Hepatocyte (in vitro differentiated cells): ENCODE results near the gene PAAF1. TPM values are rescaled to one million over a fixed set of nuclear protein-coding genes. Genes with fewer than 3 reads are reported as not detected.
A peak's percentile ranks its signal among the peaks of the same experiment; 100 is the strongest.

Experiments used
- DNase-seq: peaks from one replicate; pipeline ENCODE4 v3.0.0-alpha.2; 2016; ENCODE audit warnings: low spot score
- H2AFZ ChIP-seq: fragments of 200-600 bp; sonication (generic); 2 replicates; pipeline ENCODE4 v1.6.0; 2016; ENCODE audit warnings: antibody characterized with exemption, mild to moderate bottlenecking
- H3K27ac ChIP-seq: fragments of 200-600 bp; sonication (generic); 2 replicates; pipeline ENCODE4 v1.5.1; 2016; ENCODE audit warnings: mild to moderate bottlenecking
- H3K27me3 ChIP-seq: fragments of 200-600 bp; sonication (generic); 2 replicates; pipeline ENCODE4 v1.6.1; 2016
- H3K36me3 ChIP-seq: fragments of 200-600 bp; sonication (generic); replicated peaks from 2 replicates; pipeline ENCODE4 v1.5.1; 2016; ENCODE audit warnings: low read depth; ENCODE audit not compliant: insufficient read depth
- H3K4me1 ChIP-seq: fragments of 200-600 bp; sonication (generic); 2 replicates; pipeline ENCODE4 v1.5.1; 2016; ENCODE audit warnings: mild to moderate bottlenecking, moderate library complexity; ENCODE audit not compliant: insufficient read depth
- H3K4me2 ChIP-seq: fragments of 200-600 bp; sonication (generic); 2 replicates; pipeline ENCODE4 v1.6.0; 2016
- H3K4me3 ChIP-seq: fragments of 200-600 bp; sonication (generic); 2 replicates; pipeline ENCODE4 v1.5.1; 2016; ENCODE audit warnings: mild to moderate bottlenecking
- H3K79me2 ChIP-seq: fragments of 200-600 bp; sonication (generic); 2 replicates; pipeline ENCODE4 v1.6.0; 2017; ENCODE audit warnings: mild to moderate bottlenecking
- H3K9me2 ChIP-seq: fragments of 200-600 bp; sonication (generic); replicated peaks from 2 replicates; pipeline ENCODE4 v1.6.0; 2017; ENCODE audit warnings: mild to moderate bottlenecking; ENCODE audit not compliant: insufficient read depth
- H3K9me3 ChIP-seq: fragments of 200-600 bp; sonication (generic); 2 replicates; pipeline ENCODE4 v1.5.1; 2016; ENCODE audit warnings: low read depth, mild to moderate bottlenecking
- H4K20me1 ChIP-seq: fragments of 200-600 bp; sonication (generic); 2 replicates; pipeline ENCODE4 v1.6.0; 2016; ENCODE audit warnings: mild to moderate bottlenecking; ENCODE audit not compliant: insufficient read depth, poor library complexity, severe bottlenecking
- EZH2 ChIP-seq: fragments of 200-600 bp; sonication (generic); IDR thresholded peaks from 2 replicates; pipeline ENCODE4 v1.6.1; 2016; ENCODE audit warnings: antibody characterized with exemption, mild to moderate bottlenecking, borderline replicate concordance
- EZH2phosphoT487 ChIP-seq: fragments of 200-600 bp; sonication (generic); IDR thresholded peaks from one replicate; pipeline ENCODE4 v1.6.1; 2018; ENCODE audit warnings: antibody characterized with exemption, mild to moderate bottlenecking, low read depth, moderate library complexity; ENCODE audit not compliant: unreplicated experiment, severe bottlenecking
- WGBS: methylation state at CpG from one replicate; pipeline ENCODE4 v1.1.6; 2016; ENCODE audit warnings: low lambda C conversion rate; ENCODE audit errors: missing lambda C conversion rate; 5-methylcytosine and 5-hydroxymethylcytosine counted together
- polyA plus RNA-seq: library from polyadenylated mRNA; unstranded; fragments of >200 nt; fragmentation: Nextera tagmentation; extraction: Ambion mirVana; gene quantifications from 2 replicates; pipeline ENCODE4 v1.2.1, GENCODE V29; 2016
- total RNA-seq: library from RNA; depleted of rRNA; stranded (reverse); fragments of >200 nt; gene quantifications from 2 replicates; pipeline ENCODE4 v1.2.3, GENCODE V29; 2014
- TF ChIP-seq, protein P1 (sequence below): fragments of 200-600 bp; sonication (generic); IDR thresholded peaks from 2 replicates; pipeline ENCODE4 v1.5.1; 2016; ENCODE audit warnings: antibody characterized with exemption, mild to moderate bottlenecking; ENCODE audit not compliant: poor library complexity

PAAF1 gene
- total and polyA plus RNA-seq, 2 experiments from 2014 or later, result 16.0 to 31.0 TPM

DNA sequence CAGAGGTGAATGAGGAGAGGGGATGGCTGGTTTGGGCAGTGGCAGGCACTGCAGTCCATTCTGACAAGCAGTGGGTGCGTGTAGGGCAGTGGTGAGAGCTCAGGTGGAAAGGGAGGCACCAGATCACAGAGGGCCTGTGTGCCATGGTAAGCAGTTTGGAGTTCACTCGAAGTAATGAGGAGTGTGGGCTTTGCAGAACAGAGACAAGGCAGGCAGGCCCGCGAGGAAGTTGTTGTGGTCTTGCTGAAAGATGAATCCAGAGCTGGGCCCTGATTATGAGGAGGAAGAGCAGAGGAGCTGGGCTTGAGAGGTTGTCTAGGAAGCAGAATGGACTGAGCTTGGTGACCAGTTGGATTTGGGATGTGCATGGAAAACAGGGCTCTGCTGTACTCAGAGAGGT lies 72.4 kb downstream of the PAAF1 start:
- Histone ChIP-seq H3K36me3 (no peaks in the 10 kb centered on the region), H3K9me3 (no peaks in the 10 kb centered on the region), H2AFZ (no peak overlapping the region), H3K4me2 (no peak overlapping the region), H3K27me3 (no peaks in the 10 kb centered on the region), H4K20me1 (no peaks in the 10 kb centered on the region), H3K4me3 (no peak overlapping the region), H3K79me2 (no peaks in the 10 kb centered on the region), H3K9me2 (no peaks in the 10 kb centered on the region), H3K27ac (no peak overlapping the region), H3K4me1 (no peaks in the 10 kb centered on the region)
- 91% methylated on average over 4 of the region's 4 CpGs for WGBS
- no peak for DNase-seq
- TF ChIP-seq EZH2 (no peak), EZH2phosphoT487 (no peak)
- TF ChIP-seq, protein P1, sequence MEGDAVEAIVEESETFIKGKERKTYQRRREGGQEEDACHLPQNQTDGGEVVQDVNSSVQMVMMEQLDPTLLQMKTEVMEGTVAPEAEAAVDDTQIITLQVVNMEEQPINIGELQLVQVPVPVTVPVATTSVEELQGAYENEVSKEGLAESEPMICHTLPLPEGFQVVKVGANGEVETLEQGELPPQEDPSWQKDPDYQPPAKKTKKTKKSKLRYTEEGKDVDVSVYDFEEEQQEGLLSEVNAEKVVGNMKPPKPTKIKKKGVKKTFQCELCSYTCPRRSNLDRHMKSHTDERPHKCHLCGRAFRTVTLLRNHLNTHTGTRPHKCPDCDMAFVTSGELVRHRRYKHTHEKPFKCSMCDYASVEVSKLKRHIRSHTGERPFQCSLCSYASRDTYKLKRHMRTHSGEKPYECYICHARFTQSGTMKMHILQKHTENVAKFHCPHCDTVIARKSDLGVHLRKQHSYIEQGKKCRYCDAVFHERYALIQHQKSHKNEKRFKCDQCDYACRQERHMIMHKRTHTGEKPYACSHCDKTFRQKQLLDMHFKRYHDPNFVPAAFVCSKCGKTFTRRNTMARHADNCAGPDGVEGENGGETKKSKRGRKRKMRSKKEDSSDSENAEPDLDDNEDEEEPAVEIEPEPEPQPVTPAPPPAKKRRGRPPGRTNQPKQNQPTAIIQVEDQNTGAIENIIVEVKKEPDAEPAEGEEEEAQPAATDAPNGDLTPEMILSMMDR, result no peak

DNA sequence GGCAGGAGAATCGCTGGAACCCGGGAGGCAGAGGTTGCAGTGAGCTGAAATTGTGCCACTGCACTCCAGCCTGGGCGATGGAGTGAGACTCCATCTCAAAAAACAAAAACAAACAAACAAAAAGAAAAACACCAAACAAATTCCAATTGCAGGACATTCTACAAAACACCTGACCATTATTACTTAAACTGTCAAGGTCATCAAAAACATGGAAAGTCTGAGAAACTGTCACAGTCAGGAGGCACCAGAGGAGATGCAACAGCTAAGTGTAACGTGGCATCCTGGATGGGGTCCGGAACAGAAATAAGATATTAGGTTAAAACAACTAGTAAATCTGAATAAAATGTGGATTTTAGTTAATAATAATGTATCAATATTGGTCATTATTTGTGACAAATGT lies 73.1 kb downstream of the PAAF1 start:
- no peaks in the 10 kb centered on the region for H3K27me3 ChIP-seq
- H2AFZ ChIP-seq, result no peak overlapping the region
- H3K36me3 ChIP-seq, result no peaks in the 10 kb centered on the region
- no peaks in the 10 kb centered on the region for H3K79me2 ChIP-seq
- no peak for DNase-seq
- no peaks in the 10 kb centered on the region for H4K20me1 ChIP-seq
- H3K4me1 ChIP-seq, result no peaks in the 10 kb centered on the region
- WGBS, result 80% methylated on average over 5 of the region's 5 CpGs
- no peaks in the 10 kb centered on the region for H3K9me2 ChIP-seq
- H3K9me3 ChIP-seq, result no peaks in the 10 kb centered on the region
- H3K4me3 ChIP-seq, result no peak overlapping the region
- TF ChIP-seq EZH2 (no peak), EZH2phosphoT487 (no peak)
- TF ChIP-seq, protein P1, result no peak
- no peak overlapping the region for H3K27ac ChIP-seq
- no peak overlapping the region for H3K4me2 ChIP-seq

DNA sequence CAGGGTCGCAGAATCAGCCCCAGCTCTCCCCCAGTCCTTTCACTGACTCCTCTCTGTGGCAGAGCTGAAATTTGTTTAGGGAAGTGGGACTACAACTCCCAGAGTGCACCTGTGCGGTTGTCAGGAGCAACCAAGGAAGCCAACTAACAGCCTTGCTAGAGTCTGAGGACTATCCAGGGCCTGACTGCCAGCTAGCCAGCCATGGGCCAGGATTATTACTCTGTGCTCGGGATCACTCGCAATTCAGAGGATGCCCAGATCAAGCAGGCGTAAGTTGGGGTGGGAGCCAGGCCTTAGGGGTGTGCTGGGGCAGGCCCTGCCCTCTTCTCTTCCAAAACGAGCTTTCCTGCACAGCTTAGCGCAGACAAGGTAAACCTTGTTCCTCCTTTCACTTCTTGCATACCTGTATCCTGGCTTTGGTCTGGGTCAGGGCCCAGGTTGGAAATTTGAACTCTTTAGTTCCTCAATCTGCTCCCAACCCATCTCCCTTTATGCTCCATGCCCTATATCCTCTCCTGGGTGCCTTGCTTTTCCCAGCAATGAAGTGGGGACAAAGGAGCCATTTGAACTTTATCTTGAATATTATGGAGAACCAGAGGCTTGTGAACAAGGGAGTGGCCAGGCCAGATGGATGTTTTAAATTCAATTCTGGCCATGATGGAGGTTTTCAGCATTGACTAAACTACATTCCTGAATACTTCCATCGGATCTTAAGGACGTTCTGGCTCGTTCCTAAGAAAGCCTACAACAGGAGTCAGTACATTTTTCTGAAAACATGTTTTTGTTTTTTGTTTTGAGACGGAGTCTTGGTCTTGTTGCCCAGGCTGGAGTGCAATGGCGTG lies 74.3 kb downstream of the PAAF1 start, which contains the start of gene DNAJB13:
Gene DNAJB13 (plus strand): TSS at position 158 of the 842 bp plus-strand sequence. CDS start 44 bp downstream, at position 202.
- no peaks in the 10 kb centered on the region for H3K79me2 ChIP-seq
- H3K4me2 ChIP-seq, result no peak within 1 kb of the TSS
- no peaks in the 10 kb centered on the region for H3K27me3 ChIP-seq
- peak; percentile 52 for DNase-seq
- no peaks in the 10 kb centered on the region for H3K4me1 ChIP-seq
- WGBS, result 79% methylated on average over 12 of the region's 12 CpGs
- H3K9me2 ChIP-seq, result no peaks in the 10 kb centered on the region
- no peaks in the 10 kb centered on the region for H3K36me3 ChIP-seq
- no peak within 1 kb of the TSS for H3K27ac ChIP-seq
- no peak within 1 kb of the TSS for H2AFZ ChIP-seq
- no peaks in the 10 kb centered on the region for H3K9me3 ChIP-seq
- no peaks in the 10 kb centered on the region for H4K20me1 ChIP-seq
- TF ChIP-seq, protein P1, result no peak
- TF ChIP-seq EZH2phosphoT487, result no peak
- TF ChIP-seq EZH2, result no peak
- no peak within 1 kb of the TSS for H3K4me3 ChIP-seq
